ENCODE results near the gene DIPK1B.

The DIPK1B gene

DNA sequence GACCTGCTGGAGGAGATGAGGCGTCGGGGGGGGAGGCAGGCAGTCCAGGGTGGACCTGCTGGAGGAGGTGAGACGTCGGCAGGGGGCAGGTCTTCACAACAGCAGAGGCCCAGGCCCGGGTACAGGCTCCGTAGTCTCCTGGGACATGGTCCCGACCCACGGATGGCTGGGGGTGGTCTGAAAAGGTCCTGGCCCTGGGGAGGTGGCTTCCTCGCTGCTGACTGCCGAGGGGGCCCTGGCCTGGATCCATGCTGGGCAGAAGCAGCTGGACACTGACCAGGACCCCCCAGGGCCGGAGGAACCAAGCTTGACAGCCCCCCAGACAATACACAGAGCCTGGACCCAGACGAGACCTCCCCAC, 41.1 kb upstream of the DIPK1B start:
- peaks cover 2% of the 10 kb centered on the region in 2 experiments for H3K36me3 ChIP-seq (ENCODE audit: control insufficient read depth in 1 of 2, insufficient read depth in 2 of 2, low read length in 2 of 2)
- H2BK120ac ChIP-seq (ENCODE audit: insufficient read depth, low read length, poor library complexity): no peak overlapping the region
- no peak overlapping the region for H3K9ac ChIP-seq (ENCODE audit: low read length)
- H3K14ac ChIP-seq (ENCODE audit: low read length): no peak overlapping the region
- H4K12ac ChIP-seq (ENCODE audit: low read depth, low read length): no peak overlapping the region
- H3K4me1 ChIP-seq (ENCODE audit: control insufficient read depth in 1 of 2, insufficient read depth in 2 of 2, low read length in 2 of 2): no peaks in the 10 kb centered on the region
- H2AFZ ChIP-seq (ENCODE audit: insufficient read depth, low read length, poor library complexity): no peak overlapping the region
- no peak overlapping the region for H3K4me3 ChIP-seq (ENCODE audit: low read depth, low read length)
- no peak overlapping the region for H3K4ac ChIP-seq (ENCODE audit: low read depth, low read length)
- no CpG with 5 or more reads among the region's 12 CpGs for WGBS (ENCODE audit: extremely low coverage, insufficient coverage, insufficient read length)
- DNase-seq: no peak
- H3K4me2 ChIP-seq (ENCODE audit: low read length): no peak overlapping the region
- no peak overlapping the region for H4K91ac ChIP-seq (ENCODE audit: low read depth, low read length)
- no peaks in the 10 kb centered on the region for H3K9me3 ChIP-seq (ENCODE audit: insufficient read depth, low read depth, low read length)
- H3K79me1 ChIP-seq (ENCODE audit: low read length): no peaks in the 10 kb centered on the region
- no peaks in the 10 kb centered on the region for H3K79me2 ChIP-seq (ENCODE audit: control insufficient read depth, insufficient read depth, low read length, poor library complexity)
- no peak overlapping the region for H3K18ac ChIP-seq (ENCODE audit: low read length)
- H3K23ac ChIP-seq (ENCODE audit: low read length): no peak overlapping the region
- no peak overlapping the region for H3K27ac ChIP-seq (ENCODE audit: low read depth, low read length)
- H4K8ac ChIP-seq (ENCODE audit: low read depth, low read length): no peak overlapping the region
- H2AK5ac ChIP-seq (ENCODE audit: low read length): no peak overlapping the region
- H2BK5ac ChIP-seq (ENCODE audit: low read depth, low read length, poor library complexity): no peak overlapping the region
- H2BK12ac ChIP-seq (ENCODE audit: low read length): no peak overlapping the region
- H3K27me3 ChIP-seq (ENCODE audit: insufficient read depth, low read length): no peaks in the 10 kb centered on the region

DNA sequence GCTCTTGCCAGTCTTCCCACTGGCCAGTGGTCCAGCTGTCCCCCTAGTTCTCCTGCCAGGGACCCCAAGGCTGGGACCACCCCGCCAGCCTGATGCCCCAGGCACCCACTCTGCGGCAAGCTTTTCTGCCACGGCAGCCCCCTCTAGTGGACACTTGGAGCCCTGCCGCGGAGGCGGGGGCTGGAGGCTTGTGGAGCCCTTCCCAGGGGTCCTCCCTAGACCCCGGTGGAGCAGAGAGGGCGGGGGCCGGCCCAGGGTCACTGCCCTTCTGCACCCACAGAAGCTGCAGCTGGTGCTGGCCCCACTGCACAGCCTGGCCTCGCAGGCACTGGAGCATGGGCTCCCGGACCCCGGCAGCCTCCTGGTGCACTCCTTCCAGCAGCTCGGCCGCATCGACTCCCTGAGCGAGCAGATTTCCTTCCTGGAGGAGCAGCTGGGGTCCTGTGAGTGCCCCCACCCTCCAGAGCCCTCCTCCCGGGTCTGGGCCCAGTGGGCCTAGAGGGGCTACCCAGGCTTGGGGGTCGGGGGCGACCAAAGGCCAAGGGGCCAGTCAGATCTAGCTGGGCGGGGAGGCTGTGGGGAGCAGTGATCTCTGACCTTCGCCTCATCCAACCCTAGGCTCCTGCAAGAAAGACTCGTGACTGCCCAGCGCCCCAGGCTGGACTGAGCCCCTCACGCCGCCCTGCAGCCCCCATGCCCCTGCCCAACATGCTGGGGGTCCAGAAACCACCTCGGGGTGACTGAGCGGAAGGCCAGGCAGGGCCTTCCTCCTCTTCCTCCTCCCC, 40.5 kb upstream of the DIPK1B start:
- Histone ChIP-seq H3K27ac (ENCODE audit: low read depth, low read length) (no peak overlapping the region), H2AFZ (ENCODE audit: insufficient read depth, low read length, poor library complexity) (no peak overlapping the region), H2BK12ac (ENCODE audit: low read length) (no peak overlapping the region), H3K23ac (ENCODE audit: low read length) (no peak overlapping the region), H3K9me3 (ENCODE audit: insufficient read depth, low read depth, low read length) (no peaks in the 10 kb centered on the region), H3K27me3 (ENCODE audit: insufficient read depth, low read length) (no peaks in the 10 kb centered on the region), H3K36me3 (ENCODE audit: control insufficient read depth in 1 of 2, insufficient read depth in 2 of 2, low read length in 2 of 2) (peaks cover 2 to 6% of the 10 kb centered on the region in 2 experiments), H4K12ac (ENCODE audit: low read depth, low read length) (no peak overlapping the region), H2AK5ac (ENCODE audit: low read length) (no peak overlapping the region), H2BK120ac (ENCODE audit: insufficient read depth, low read length, poor library complexity) (no peak overlapping the region), H4K8ac (ENCODE audit: low read depth, low read length) (no peak overlapping the region), H3K79me2 (ENCODE audit: control insufficient read depth, insufficient read depth, low read length, poor library complexity) (no peaks in the 10 kb centered on the region), H2BK5ac (ENCODE audit: low read depth, low read length, poor library complexity) (no peak overlapping the region), H3K4me1 (ENCODE audit: control insufficient read depth in 1 of 2, insufficient read depth in 2 of 2, low read length in 2 of 2) (no peaks in the 10 kb centered on the region), H3K4me2 (ENCODE audit: low read length) (no peak overlapping the region), H3K4me3 (ENCODE audit: low read depth, low read length) (no peak overlapping the region), H3K79me1 (ENCODE audit: low read length) (no peaks in the 10 kb centered on the region), H3K4ac (ENCODE audit: low read depth, low read length) (no peak overlapping the region), H3K18ac (ENCODE audit: low read length) (no peak overlapping the region), H3K9ac (ENCODE audit: low read length) (no peak overlapping the region), H3K14ac (ENCODE audit: low read length) (no peak overlapping the region), H4K91ac (ENCODE audit: low read depth, low read length) (no peak overlapping the region)
- peak in 1 of 2 donors; percentile 33 for DNase-seq
- no CpG with 5 or more reads among the region's 27 CpGs for WGBS (ENCODE audit: extremely low coverage, insufficient coverage, insufficient read length)

DNA sequence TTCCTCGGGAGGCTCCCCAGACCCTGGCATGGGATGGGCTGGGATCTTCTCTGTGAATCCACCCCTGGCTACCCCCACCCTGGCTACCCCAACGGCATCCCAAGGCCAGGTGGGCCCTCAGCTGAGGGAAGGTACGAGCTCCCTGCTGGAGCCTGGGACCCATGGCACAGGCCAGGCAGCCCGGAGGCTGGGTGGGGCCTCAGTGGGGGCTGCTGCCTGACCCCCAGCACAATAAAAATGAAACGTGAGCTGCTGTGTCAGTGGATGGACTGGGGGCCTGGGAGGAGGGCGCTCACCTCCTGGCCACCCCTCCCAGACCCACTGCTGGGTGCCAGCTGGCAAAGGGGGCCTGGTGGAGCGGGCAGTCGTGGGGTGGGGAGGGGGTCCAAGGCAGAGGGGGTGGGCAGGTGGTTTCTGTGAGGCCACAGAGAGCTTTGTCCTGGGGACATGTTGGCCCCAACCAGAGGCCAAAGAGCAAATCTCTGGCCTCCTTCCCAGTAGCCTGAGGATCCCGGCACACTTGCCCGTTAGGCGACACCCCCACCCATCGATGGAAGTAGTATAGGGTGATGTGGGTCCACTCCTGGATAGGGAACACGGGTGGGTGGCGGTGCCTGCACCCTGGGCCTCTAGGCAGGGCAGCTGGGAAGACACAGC, 39.8 kb upstream of the DIPK1B start:
- Histone ChIP-seq H4K12ac (ENCODE audit: low read depth, low read length) (no peak overlapping the region), H4K8ac (ENCODE audit: low read depth, low read length) (no peak overlapping the region), H3K23ac (ENCODE audit: low read length) (no peak overlapping the region), H2BK12ac (ENCODE audit: low read length) (no peak overlapping the region), H4K91ac (ENCODE audit: low read depth, low read length) (no peak overlapping the region), H3K36me3 (ENCODE audit: control insufficient read depth in 1 of 2, insufficient read depth in 2 of 2, low read length in 2 of 2) (peaks cover 2 to 6% of the 10 kb centered on the region in 2 experiments), H2AK5ac (ENCODE audit: low read length) (no peak overlapping the region), H3K27ac (ENCODE audit: low read depth, low read length) (no peak overlapping the region), H2BK5ac (ENCODE audit: low read depth, low read length, poor library complexity) (no peak overlapping the region), H3K4me1 (ENCODE audit: control insufficient read depth in 1 of 2, insufficient read depth in 2 of 2, low read length in 2 of 2) (no peaks in the 10 kb centered on the region), H2BK120ac (ENCODE audit: insufficient read depth, low read length, poor library complexity) (no peak overlapping the region), H3K18ac (ENCODE audit: low read length) (no peak overlapping the region), H3K4me3 (ENCODE audit: low read depth, low read length) (no peak overlapping the region), H3K79me1 (ENCODE audit: low read length) (no peaks in the 10 kb centered on the region), H3K14ac (ENCODE audit: low read length) (no peak overlapping the region), H3K4ac (ENCODE audit: low read depth, low read length) (no peak overlapping the region), H3K9me3 (ENCODE audit: insufficient read depth, low read depth, low read length) (no peaks in the 10 kb centered on the region), H3K9ac (ENCODE audit: low read length) (no peak overlapping the region), H3K27me3 (ENCODE audit: insufficient read depth, low read length) (no peaks in the 10 kb centered on the region), H2AFZ (ENCODE audit: insufficient read depth, low read length, poor library complexity) (no peak overlapping the region), H3K4me2 (ENCODE audit: low read length) (no peak overlapping the region), H3K79me2 (ENCODE audit: control insufficient read depth, insufficient read depth, low read length, poor library complexity) (no peaks in the 10 kb centered on the region)
- no peak for DNase-seq
- WGBS (ENCODE audit: extremely low coverage, insufficient coverage, insufficient read length): no CpG with 5 or more reads among the region's 14 CpGs

DNA sequence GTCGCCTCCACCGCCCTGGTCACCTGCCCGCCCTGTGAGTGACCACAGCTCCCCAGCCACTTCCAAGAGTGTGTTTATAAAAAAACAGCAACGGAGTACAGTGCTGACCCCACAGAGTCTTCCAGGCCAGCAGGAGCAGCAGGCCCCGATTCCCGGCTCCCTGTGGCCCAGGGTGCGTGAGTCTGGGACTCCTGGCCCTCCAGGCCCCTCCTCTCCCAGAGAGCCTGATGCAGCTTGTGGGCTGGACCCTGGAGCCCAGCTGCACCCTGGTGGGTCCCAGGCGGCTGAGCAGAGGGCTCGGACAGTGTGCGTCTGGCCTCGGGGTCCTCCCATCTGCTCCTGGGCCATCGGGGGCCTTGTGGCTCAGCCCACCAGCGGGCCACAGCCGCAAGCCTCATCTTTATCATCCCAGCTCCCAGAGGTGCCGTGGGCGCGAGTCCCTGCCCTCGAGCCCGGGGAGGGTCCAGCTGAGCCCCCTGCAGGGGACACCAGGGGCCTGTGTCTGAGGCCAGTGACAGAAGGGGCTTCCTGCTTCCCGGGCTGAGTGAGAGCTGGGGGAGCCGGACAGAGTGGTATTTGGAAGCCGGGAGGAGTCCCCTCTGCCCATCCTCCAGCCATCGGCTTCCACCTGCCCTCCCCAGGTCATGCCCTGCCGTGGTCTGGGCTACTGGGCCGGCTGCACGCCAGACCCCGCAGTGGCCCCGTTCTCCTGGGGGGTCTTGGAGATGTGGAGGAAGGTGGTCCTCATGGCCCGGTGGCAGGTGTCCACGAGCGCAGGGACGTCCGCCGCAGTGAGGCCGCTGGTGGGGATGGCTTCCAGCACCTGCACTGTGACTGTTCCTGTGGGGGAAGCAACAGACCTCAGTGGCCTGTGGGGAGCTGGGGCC, 39.0 kb upstream of the DIPK1B start:
- Histone ChIP-seq H3K4ac (ENCODE audit: low read depth, low read length) (no peak overlapping the region), H3K18ac (ENCODE audit: low read length) (no peak overlapping the region), H2BK5ac (ENCODE audit: low read depth, low read length, poor library complexity) (no peak overlapping the region), H3K27ac (ENCODE audit: low read depth, low read length) (no peak overlapping the region), H3K4me3 (ENCODE audit: low read depth, low read length) (no peak overlapping the region), H4K12ac (ENCODE audit: low read depth, low read length) (no peak overlapping the region), H2BK120ac (ENCODE audit: insufficient read depth, low read length, poor library complexity) (no peak overlapping the region), H3K79me1 (ENCODE audit: low read length) (no peaks in the 10 kb centered on the region), H3K27me3 (ENCODE audit: insufficient read depth, low read length) (no peaks in the 10 kb centered on the region), H3K36me3 (ENCODE audit: control insufficient read depth in 1 of 2, insufficient read depth in 2 of 2, low read length in 2 of 2) (peaks cover 2 to 6% of the 10 kb centered on the region in 2 experiments), H3K4me1 (ENCODE audit: control insufficient read depth in 1 of 2, insufficient read depth in 2 of 2, low read length in 2 of 2) (no peaks in the 10 kb centered on the region), H3K23ac (ENCODE audit: low read length) (no peak overlapping the region), H4K8ac (ENCODE audit: low read depth, low read length) (no peak overlapping the region), H2BK12ac (ENCODE audit: low read length) (no peak overlapping the region), H3K4me2 (ENCODE audit: low read length) (no peak overlapping the region), H2AFZ (ENCODE audit: insufficient read depth, low read length, poor library complexity) (no peak overlapping the region), H3K9me3 (ENCODE audit: insufficient read depth, low read depth, low read length) (no peaks in the 10 kb centered on the region), H3K14ac (ENCODE audit: low read length) (no peak overlapping the region), H3K9ac (ENCODE audit: low read length) (no peak overlapping the region), H4K91ac (ENCODE audit: low read depth, low read length) (no peak overlapping the region), H2AK5ac (ENCODE audit: low read length) (no peak overlapping the region), H3K79me2 (ENCODE audit: control insufficient read depth, insufficient read depth, low read length, poor library complexity) (no peaks in the 10 kb centered on the region)
- WGBS (ENCODE audit: extremely low coverage, insufficient coverage, insufficient read length): no CpG with 5 or more reads among the region's 35 CpGs
- DNase-seq: no peak

Measured in trophoblast cell (in vitro differentiated cells and primary cell).